NOMO-1 treated with dmso at 0.1 percent for 144 hours (cell line): ENCODE data around the gene MYO7A.
"Not testable (repeated sequence)": the region's sequence is repeated elsewhere in the genome, so short reads cannot be mapped to it uniquely, and the experiment has no call there.

Experiments
- DNase-seq: peaks from one replicate; lab custom pipeline; 2025; ENCODE audit not compliant: unreplicated experiment; lab: John Stamatoyannopoulos, UW

MYO7A gene

GRCh38 chr11:77092382-77092781, 35.7 kb upstream of the MYO7A start:
- DNase-seq = no peak

DNA sequence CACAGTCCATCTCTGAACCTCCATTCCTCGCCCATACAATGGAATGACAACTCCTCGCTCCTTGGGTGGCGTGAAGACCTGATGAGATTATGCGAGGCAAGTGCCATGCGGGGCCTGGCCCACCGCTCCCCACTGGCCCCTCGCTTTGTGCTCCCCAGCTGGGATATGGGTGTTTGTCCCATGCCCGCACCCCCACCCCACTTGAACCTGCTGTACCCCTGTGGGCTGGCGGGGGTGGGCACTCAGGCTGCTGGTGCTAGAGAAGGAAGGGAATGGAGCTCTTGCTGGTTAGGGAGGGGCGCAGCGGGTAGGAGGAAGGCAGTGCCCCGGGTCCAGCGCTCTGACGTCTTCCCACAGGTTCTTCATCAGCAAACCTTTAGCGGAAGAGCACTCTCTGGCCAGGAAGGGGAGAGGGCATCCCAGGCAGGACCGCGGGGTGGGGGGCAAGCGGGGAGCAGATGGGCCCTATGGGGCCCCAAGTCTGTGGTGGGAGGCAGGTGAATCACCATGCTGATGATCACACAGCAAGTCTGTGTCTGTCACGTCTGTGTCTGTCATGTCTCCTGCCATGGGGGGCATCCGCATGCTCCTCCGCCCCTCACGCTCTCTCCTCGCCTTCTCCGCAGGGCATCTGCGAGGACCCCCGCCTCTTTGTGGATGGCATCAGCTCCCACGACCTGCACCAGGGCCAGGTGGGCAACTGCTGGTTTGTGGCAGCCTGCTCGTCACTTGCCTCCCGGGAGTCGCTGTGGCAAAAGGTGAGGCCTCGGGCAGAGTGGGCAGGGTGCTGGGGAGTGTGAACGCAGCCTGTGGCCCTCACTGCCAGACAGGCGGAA, 34.8 kb upstream of the MYO7A start:
- DNase-seq = no peak

DNA sequence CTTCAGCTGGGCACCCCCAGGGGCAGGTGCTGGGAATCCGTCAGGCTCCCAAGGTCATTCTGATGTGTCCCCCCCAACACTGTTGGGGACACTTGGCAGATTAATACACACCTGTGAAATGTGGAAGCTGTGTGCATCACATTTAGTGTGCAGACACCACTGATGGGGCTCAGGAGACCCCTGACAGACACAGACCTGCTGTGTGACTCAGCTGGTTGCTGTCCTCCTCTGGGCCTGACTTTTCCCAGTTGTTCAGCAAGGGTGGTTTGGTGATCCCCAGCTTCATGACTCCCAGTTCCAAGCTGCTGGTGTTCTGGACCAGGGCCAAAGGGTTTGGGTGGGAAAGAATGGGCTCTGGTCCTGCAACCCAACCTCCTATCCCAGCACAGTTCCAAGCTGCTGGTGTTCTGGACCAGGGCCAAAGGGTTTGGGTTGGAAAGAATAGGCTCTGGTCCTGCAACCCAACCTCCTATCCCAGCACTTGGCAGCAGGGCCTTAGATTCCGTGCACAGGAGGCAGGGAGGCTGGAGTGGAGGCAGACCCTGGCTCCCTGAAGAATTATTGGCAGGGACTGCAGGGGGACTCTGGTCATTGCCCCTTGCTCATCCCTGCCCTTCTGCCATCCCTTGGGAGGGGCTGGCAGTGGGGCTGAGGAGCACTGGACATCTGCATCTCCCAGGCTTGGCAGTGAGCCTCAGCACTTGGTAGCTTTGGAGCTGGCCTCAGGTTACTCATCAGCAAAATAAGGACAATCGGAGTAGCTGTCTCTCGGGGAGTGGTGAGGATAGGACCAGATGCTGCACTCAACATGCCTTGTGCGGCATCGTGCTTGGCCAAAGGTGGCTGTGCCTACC, 33.8 kb upstream of the MYO7A start:
- no peak for DNase-seq

DNA sequence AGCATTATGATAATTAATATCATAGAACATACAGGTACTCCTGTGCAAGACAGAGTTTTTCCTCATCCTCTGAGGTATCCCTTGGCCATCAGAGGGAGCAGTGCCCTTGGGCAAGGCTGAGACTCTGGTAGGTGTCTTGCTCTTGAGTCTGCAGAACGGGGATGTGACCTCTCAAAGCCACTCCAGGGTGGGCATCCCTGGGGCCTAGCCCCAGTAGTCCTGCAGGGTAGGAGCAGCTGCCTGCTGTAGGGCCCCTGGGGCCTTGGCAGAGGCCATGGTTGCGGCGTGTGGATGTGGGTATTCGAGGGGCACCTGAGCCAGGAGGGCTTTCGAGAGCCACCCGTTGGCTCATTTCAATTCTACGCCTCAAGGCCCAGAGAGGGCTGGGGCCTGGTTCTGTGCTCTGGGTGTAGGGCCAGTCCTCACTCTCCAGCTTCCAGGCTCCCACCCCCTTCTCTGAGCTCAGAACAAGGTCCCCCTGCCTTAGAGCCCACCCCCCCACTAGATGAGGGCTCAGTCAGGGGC, 33.1 kb upstream of the MYO7A start:
- no peak for DNase-seq

DNA sequence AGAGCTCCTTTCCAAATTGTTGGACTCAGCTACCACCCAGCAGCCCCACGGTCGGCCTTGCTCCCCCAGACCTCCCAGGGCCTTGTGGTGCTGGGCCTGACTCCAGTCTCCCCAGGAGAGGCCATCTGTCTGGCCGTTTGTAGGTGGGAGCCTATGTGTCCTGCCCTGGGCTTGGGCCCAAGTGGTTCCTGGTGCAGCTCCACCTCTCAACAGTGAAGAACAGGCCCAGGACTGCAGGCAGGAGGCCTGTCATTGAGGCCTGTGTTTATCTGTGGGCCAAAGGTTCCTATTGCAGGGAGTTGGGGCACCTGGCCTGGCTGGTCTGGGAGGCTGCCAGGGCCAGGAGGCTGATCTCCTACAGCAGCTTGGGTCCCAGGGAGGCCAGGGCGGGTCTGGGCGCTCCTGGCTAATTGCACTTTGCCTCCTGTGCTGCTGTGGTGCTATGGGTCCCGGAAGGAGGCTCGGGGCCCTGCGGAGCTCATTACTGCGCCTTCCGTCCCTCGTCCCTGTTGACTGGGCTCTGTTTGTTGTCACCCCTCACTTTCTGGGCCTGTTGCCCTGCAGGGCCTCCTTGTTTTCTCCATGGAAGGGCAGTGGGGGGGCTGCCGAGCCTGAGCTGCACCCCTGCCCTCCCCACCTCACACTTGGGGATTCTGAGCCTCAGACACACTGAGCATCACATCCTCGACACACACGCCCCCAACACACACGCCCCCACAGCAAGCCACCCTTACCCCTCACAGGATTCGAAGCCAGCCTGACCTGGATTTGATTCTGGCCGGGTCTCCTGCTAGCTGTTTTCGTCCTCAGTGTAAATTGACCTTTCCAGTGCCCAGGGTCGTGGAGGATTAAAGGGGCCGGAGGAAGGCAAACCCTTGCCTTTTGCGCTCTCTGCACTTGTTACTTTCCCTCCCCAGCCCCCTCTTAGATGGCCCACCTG, 32.2 kb upstream of the MYO7A start:
- no peak for DNase-seq

GRCh38 chr11:77096591-77097019, 31.4 kb upstream of the MYO7A start:
- no peak for DNase-seq

DNA sequence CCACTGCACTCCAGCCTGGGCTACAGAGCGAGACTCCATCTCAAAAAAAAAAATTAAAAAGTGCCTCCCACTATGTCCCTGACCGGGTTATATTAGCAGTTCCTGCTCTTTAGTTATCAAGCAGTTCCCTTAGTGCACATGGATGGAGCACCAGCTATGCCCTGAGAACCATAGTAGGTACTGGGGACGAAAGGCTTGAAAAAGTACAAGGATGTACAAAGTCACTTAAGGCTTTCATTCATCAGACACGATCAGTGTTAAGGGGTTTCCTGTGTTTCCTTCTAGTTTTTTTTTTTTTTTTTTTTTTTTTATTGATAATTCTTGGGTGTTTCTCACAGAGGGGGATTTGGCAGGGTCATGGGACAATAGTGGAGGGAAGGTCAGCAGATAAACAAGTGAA, 30.9 kb upstream of the MYO7A start:
- not testable (repeated sequence) for DNase-seq

GRCh38 chr11:77100166-77101042, 27.6 kb upstream of the MYO7A start:
- no peak for DNase-seq

- no peak for DNase-seq
These were observed 27.0 kb upstream of the MYO7A start for GRCh38 chr11:77101043-77101537.

- no peak for DNase-seq
These were observed 25.5 kb upstream of the MYO7A start, which contains the start of gene OMP for GRCh38 chr11:77102246-77103210. Gene OMP (plus strand): TSS chr11:77102840. CDS start chr11:77102840, 0 bp downstream.

DNA sequence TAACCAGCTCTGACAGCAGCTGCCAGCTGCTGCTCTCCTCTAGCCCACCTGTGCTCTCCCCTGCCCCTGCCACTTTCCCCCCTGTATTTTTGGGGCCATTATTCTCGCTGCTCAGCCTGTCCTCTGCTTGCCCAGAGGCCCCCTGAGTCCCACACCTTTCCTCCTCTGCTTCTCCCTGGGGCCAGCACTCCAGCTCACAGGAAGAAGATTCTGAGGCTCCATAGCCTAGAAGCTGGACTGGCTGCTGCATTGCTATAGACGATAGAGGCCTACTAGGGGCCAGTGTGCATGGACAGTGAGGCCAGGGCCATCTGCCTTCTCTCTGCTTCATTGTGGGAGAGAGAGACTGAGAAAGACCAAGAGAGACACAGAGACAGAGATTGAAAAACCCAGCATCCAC, 24.7 kb upstream of the MYO7A start:
- no peak for DNase-seq

- DNase-seq = no peak
These were observed 23.3 kb upstream of the MYO7A start for GRCh38 chr11:77104727-77105126.

GRCh38 chr11:77106321-77106720, 21.7 kb upstream of the MYO7A start:
- DNase-seq = no peak

DNA sequence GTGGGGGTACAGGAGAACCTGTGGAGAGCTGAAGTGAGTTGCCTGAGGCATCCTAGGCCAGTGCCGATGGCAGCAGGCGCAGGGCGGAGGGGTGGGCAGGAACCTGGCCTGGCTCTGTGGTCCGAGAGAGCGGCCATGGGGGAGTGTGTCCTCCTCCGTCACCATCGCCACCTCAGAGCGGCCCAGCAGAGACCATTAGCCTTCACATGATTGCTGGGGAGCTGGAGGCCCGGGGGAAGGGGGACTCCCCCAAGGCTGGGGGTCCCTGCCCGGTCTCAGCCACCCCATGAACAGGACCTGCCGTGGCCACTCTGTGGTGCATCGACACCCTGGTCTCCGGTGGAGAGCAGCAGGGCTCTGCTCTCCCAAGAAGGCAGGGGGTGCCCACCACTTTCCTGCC, 21.3 kb upstream of the MYO7A start:
- no peak for DNase-seq

GRCh38 chr11:77107950-77108349, 20.1 kb upstream of the MYO7A start:
- no peak for DNase-seq

GRCh38 chr11:77108436-77108835, 19.6 kb upstream of the MYO7A start:
- DNase-seq = no peak

- no peak for DNase-seq
These were observed 18.6 kb upstream of the MYO7A start for GRCh38 chr11:77109236-77110019.

DNA sequence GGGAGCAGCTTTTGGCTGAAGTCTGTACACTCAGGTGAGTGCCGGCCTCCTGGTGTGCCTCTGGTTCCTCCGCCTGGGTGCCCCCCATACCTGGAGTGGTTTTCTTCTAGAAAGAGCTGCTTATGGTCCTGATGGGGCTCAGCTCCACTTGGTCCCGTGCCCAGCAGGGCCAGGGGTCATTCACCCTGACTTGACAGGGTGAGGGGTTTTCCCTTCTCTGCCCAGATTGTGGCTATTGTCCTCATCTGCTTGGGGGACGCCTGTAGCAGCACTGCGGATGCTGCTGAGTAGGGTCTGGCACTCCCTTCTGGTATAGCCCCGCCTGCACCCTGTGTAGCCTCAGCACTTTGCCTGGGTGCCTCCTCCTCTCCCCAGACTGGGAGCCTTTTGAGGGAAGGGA, 17.2 kb upstream of the MYO7A start:
- no peak for DNase-seq
